ENCODE measurements around the gene LSM14A.
"Not testable (repeated sequence)": the region's sequence is repeated elsewhere in the genome, so short reads cannot be mapped to it uniquely, and the experiment has no call there.

Gene LSM14A

GRCh38 chr19:34158966-34159365 is 13.3 kb upstream of the LSM14A start:
- DNase-seq (ENCODE audit: low read depth): not testable (repeated sequence)

DNA sequence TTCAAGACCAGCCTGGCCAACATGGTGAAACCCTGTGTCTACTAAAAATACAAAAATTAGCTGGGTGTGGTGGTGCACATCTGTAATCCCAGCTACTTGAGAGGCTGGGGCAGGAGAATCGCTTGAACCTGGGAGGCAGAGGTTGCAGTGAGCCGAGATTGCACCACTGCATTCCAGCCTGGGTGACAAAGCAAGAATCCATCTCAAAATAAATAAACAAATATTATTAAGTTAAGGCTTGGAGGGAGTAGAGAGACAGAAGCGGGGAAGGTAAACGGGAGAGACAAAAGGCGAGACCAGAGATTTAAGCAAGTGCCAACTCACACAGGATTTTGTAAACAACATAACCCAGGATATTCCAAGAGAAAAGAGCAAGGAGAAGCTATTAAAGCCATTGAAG is 12.8 kb upstream of the LSM14A start:
- DNase-seq (ENCODE audit: low read depth): not testable (repeated sequence)

- not testable (repeated sequence) for DNase-seq (ENCODE audit: low read depth)
Measured at GRCh38 chr19:34161902-34162301, 10.4 kb upstream of the LSM14A start.

DNA sequence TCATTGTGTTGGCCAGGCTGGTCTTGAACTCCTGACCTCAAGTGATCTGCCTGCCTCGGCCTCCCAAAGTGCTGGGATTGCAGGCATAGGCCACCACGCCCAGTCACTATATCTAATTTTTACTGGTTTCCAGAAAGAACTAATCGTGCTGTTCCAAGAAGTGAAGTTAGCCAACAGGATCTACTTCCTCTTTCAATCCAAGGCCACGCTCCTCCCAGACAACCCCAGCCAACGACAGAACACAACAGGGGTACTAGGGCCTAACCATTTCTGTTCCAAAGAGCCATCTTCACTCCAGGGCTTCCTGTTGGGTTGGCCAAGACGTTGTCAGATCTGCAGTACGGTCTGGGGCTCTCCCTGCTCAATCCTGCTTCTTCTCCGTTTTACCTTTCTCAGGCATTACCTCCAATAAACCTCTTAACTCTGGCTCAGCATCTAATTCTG is 7.0 kb upstream of the LSM14A start:
- no peak for DNase-seq (ENCODE audit: low read depth)

DNA sequence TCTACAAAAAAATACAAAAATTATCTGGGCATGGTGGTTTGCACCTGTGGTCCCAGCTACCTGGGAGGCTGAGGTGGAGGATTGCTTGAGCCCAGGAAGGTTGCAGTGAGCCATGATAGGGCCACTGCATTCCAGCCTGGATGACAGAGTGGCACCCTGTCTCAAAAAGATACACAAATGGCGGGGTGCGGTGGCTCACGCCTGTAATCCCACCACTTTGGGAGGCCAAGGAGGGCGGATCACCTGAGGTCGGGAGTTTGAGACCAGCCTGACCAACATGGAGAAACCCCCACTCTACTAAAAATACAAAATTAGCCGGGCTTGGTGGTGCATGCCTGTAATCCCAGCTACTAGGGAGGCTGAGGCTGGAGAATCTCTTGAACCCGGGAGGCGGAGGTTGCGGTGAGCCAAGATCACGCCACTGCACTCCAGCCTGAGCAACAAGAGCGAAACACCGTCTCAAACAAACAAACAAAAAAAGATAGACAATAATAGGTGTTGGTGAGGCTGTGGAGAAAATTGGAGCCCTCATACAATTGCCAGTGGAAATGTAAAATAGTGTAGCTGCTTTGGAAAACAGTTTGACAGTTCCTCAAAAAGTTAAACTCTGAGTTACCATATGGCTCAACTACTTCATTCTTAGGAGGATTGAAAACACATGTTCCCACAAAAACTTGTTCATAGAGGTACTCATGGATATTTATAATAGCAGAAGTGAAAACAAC is 2.7 kb upstream of the LSM14A start:
- not testable (repeated sequence) for DNase-seq (ENCODE audit: low read depth)

GRCh38 chr19:34171539-34171876 is 796 bp upstream of the LSM14A start:
- DNase-seq (ENCODE audit: low read depth): peak; percentile 27

GRCh38 chr19:34172661-34173192 is 423 bp downstream of the LSM14A start:
- no peak for DNase-seq (ENCODE audit: low read depth)

DNA sequence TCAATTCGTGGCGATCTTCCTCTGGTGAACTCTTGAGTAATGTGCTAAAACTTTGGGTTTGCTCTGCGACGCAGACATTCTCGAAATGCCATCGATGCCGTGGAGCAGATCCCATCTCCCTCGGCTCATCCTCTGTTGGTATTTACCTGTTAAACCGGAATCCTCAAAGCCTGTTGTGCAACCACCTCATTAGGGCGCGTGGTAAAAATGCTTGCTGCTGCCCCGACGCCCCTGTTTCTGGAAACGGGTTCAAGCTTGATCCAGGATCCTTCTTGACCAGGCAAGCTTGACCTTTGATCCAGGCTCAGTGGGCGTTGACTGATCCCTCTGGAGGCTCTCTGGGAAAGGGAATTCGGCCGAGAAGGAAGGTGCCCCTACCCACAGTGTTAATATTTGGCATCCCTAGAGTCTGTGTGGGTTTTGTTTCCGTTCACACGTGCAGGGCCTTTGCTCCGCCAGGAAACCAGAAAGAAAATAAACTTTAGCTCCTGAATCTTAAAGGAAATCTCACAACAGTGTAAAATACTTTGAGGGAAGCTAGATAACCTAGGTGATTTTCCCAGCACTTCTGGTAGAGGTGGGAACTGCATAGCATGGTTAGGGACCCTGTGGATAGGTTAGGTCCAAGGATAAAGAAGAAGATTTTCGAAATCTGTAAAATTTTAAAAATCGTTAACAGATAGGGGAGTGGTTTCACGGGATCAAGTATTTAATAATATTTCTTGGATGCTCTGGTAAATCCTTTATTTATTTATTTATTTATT is 1.1 kb downstream of the LSM14A start:
- DNase-seq (ENCODE audit: low read depth): no peak

GRCh38 chr19:34175173-34175572 is 2.9 kb downstream of the LSM14A start:
- not testable (repeated sequence) for DNase-seq (ENCODE audit: low read depth)

DNA sequence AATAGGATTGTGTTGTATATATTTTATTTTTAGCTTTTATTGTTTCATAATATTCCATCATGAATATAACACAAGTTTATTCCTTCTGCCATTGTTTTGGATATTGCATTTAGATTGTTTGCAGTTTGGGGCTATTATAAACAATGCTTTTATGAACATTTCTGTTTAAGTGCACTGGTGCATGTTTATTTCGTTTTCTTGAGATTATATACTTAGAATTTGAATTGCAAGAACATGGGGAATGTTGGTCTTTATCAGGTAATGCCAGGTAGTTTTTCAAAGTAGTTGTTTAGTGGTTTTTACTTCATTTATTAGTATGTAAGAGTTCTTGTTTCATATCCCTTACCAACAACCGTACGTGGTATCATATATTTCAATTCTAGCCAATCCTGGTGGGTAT is 4.3 kb downstream of the LSM14A start:
- DNase-seq (ENCODE audit: low read depth): no peak

GRCh38 chr19:34178274-34178610 is 5.9 kb downstream of the LSM14A start:
- no peak for DNase-seq (ENCODE audit: low read depth)

DNA sequence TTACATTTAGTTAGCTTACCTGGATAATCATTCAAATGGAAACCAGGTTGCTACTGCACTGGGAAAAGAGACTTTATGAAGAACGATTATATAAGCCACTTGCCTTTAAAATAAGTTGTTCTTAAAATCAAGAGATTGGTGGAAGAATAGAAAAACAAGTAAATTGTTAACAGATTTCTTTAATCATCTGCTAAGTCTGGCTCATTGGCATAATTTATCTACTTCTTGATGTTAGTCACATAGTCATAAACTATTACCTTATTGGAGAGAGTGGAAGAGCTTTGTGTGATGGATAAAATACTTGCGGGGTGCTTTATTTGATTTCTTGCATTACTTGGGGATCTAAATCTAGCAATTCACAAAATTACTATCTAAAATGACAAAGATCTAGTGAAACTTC is 6.8 kb downstream of the LSM14A start:
- DNase-seq (ENCODE audit: low read depth): no peak

DNA sequence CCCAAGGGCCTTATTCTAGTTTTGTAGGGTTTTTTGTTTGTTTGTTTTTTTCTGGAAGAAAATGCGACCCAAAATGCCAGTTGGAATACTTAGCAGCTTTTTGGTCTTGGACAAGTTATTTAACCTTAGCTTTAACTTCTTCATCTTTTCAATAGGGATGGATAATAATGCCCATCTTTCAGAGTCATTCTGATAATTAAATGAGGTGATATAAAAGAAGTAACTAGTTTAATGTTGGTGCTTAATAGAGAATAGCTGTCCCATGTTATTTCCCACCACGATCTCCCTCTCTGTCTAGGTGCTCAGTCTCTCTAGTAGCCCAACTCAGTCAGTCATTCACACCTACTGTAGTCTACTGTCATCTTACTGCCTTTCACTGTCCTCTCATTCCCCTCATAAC is 8.0 kb downstream of the LSM14A start:
- DNase-seq (ENCODE audit: low read depth): no peak

DNA sequence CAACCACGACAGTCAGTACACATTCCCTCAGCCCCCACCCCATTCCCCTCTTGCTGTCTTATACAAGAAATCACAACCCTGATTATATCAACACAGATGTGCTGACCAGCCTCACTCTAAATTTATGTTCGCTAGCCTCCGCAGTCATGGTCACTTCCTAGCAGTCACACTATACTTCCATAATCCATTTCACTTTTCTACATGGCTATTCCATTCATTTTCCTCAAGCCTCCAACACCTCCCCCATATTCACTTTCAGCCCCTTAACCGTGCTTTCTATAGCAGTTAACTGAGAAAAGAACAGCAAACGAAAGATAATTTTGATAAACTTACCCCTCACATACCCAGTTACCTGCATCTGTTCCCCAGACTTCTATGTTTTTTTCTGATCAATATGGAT is 8.4 kb downstream of the LSM14A start:
- no peak for DNase-seq (ENCODE audit: low read depth)

- DNase-seq (ENCODE audit: low read depth): no peak
Measured at GRCh38 chr19:34181111-34181864, 9.0 kb downstream of the LSM14A start.

GRCh38 chr19:34182125-34182524 is 9.8 kb downstream of the LSM14A start:
- DNase-seq (ENCODE audit: low read depth): no peak

DNA sequence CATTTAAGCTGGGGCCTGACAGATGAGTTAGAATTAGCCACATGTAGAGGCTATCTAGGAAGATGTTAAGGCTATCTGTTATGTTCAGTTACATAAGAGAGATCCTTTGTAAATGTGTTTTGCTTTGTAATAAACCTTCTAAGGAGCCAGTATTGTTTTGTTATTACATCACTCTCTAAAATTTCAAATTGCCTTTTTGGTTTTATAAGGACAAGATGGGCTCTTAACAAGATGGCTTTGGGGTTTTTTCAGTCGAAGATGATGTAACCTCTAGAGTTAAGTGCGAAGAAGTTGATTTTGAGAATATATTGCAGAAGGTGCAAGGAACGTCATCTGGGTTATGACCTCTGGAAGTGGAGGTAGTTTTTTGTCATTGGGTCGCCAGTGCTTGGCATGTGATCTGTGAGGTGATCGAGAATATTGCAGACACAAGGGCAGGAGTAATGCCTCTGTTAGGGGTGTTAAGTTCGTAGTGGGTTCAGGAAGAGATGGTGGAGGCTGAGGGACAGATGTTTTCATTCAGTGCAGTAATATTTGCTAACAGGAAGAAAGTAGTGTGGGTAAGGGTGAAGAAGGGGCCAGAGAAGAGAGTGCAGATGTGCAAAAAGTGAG is 12.7 kb downstream of the LSM14A start:
- peak; percentile 21 for DNase-seq (ENCODE audit: low read depth)

DNA sequence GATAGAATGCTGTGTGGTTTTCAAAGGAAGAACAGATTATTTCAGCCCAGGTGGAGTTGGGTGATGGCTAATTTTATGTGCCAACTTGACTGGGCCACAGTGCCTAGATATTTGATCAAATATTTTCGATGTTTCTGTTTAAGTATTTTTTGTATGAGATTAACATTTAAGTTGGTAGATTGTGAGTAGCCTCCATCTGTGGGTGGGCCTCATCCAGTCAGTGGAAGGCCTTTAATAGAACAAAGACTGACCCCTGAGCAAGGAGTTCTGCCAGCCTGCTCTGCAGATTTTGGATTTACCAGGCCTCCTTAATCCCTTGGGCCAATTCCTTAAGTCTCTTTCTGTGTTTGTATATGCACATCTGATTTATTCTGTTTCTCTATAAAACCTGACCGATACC is 13.9 kb downstream of the LSM14A start:
- DNase-seq (ENCODE audit: low read depth): no peak

DNA sequence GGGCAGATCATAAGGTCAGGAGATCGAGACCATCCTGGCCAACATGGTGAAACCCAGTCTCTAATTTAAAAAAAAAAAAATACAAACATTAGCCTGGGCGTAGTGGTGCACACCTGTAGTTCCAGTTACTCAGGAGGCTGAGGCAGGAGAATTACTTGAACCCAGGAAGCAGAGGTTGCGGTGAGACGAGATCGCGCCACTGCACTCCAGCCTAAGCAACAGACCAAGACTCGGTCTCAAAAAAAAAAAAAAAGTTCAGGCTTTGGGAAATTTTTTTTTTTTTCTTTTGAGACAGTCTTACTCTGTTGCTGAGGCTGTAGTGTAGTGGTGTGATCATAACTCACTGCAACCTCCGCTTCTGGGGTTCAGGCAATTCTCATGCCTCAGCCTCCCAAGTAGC is 14.7 kb downstream of the LSM14A start:
- DNase-seq (ENCODE audit: low read depth): no peak

DNA sequence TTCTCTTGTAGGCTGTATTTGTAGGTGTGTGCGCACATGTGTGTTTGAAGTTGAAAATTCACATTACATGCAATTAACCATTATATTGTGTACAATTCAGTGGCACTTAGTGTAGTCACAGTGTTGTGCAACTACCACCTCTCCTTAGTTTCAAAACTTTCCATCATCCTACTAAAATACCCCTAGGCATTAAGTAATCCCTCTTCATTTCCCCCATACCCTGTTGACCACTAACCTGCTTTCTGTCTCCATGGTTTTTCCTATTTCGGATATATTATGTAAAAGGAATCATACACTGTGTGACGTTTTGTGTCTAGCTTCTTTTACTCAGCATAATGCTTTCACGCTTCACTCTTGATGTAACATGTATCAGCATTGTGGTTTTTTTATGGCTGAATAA is 16.1 kb downstream of the LSM14A start:
- DNase-seq (ENCODE audit: low read depth): no peak

DNA sequence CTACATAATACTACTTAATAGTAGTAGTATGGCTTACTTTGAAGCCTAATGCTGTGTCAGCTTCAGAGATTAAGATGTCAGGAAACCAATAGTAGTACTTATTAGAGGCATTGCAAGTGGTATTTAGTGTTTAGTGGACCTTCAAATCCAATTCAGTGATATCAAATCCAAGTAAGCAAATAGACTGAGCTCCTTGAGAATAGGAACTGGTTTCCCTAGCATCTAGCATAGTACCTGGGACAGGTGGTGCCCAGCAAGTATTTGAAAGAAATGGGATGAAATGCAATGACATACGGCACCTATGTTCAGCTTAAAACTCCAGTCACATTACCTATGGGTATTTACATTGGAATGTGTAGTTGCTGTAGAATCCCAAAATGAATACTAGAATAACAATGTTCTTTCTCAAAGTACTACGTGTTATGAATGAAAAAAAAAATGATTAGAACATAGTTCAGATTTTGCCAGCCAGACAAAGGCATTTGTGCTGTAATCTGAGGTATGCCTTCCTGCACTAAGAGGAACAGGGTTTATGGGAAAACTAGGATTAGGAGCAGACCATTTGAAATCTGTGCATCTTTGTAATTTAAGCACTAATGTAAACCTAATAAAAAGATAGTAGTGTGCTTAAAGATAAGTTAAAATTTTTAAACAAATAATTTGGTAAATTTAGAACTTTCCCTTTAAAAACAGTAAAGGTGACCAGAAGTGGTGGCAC is 17.1 kb downstream of the LSM14A start:
- no peak for DNase-seq (ENCODE audit: low read depth)
